ENCODE results near the gene COPE. TPM values are rescaled to one million over a fixed set of nuclear protein-coding genes. Genes with fewer than 3 reads are reported as not detected.
A peak's percentile ranks its signal among the peaks of the same experiment; 100 is the strongest.

The COPE gene
- total RNA-seq, 6 experiments from 2014 or later: 67.4 to 240 (median 97.1) TPM

DNA sequence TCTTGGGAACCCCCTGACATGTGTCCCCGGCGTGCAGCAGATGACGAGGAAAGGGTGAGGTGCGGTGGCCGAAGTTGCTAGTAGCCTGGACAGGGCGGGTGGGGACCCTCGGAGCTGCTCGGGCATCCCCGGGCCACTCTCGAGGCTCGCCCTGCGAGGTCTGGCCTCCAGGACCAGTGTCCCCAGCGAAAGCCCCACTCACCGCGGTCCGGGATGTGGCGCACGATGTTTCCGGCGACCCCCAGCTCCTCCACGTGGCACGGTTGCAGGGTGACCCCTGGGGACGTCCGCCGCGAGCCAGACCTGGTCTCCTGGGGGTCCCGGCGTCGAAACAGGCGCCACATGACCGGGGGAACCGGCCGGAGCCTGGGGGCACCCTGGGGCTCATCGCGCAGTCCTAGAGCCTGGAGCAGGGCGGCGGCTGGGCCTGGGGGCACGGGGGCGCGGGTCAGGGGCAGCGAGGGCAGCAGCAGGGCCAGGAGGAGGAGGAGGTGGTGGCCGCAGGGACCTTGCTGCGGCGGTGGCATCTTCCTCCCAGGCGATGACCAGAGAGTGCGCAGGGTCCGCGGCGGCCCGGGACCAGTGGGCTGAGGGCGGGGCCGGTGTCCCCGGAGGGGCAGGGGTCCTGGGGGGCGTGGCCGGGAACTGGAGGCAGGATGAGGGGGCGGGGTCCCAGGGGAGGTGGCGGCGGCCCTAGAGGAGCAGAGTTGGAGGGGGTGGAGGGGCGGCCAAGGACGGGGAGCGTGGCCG is 49.2 kb downstream of the COPE start:
- H3K9me3 ChIP-seq: no peaks in the 10 kb centered on the region
- WGBS (ENCODE audit: insufficient coverage, low coverage, low lambda C conversion rate, missing lambda C conversion rate): 23% methylated on average over 4 of the region's 62 CpGs
- TF ChIP-seq, protein P1, sequence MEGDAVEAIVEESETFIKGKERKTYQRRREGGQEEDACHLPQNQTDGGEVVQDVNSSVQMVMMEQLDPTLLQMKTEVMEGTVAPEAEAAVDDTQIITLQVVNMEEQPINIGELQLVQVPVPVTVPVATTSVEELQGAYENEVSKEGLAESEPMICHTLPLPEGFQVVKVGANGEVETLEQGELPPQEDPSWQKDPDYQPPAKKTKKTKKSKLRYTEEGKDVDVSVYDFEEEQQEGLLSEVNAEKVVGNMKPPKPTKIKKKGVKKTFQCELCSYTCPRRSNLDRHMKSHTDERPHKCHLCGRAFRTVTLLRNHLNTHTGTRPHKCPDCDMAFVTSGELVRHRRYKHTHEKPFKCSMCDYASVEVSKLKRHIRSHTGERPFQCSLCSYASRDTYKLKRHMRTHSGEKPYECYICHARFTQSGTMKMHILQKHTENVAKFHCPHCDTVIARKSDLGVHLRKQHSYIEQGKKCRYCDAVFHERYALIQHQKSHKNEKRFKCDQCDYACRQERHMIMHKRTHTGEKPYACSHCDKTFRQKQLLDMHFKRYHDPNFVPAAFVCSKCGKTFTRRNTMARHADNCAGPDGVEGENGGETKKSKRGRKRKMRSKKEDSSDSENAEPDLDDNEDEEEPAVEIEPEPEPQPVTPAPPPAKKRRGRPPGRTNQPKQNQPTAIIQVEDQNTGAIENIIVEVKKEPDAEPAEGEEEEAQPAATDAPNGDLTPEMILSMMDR (IDR thresholded peaks at IDR 0.05): no peak
- TF ChIP-seq POLR2A (IDR thresholded peaks at IDR 0.05): no peak
- H3K4me3 ChIP-seq: no peak overlapping the region
- intact Hi-C loops (cut with DNase I): no loop called here
- no peak overlapping the region for H3K27ac ChIP-seq
- DNase-seq (peak in 1 of 3 donors; percentile 49), ATAC-seq (no peak)
- no peaks in the 10 kb centered on the region for H3K4me1 ChIP-seq
- peaks cover 0 to 28% (median 11%) of the 10 kb centered on the region in 4 donors for H3K36me3 ChIP-seq
- no peaks in the 10 kb centered on the region for H3K27me3 ChIP-seq

DNA sequence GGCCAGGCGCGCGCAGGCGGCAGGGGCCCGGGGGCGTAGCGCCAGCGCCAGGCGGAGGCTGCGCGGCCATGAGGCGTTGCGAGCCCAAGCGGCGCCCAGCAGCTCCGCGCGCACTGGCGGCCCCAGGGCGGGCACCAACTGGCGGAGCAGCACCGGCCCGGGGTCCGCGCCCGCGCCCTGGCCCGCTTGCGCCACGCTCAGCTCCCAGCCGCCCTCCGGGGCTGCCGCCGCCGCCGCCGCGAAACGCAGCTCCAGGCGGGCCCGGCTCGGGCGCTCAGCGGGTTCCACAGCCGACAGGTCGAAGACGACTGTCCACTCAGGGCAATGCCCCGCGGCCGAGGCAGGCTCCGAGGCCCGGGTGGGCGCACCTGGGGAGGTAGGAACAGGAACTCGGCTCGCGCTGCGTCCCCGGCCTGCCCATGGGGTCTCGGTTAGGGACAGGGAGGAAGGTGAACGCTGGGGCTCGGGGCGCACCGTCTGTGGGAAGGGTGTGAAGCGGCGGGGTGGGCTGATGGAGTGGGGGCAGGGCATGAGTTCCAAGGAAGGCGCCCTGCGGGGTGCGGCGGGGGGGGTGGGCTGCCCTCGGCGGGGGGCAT is 50.1 kb downstream of the COPE start:
- 7% methylated on average over 8 of the region's 71 CpGs for WGBS (ENCODE audit: insufficient coverage, low coverage, low lambda C conversion rate, missing lambda C conversion rate)
- no peak overlapping the region for H3K4me3 ChIP-seq
- no peak overlapping the region for H3K27ac ChIP-seq
- peaks cover 0 to 36% (median 16%) of the 10 kb centered on the region in 4 donors for H3K36me3 ChIP-seq
- ATAC-seq (peak in 1 of 4 donors; percentile 4), DNase-seq (peak in 1 of 3 donors; percentile 48)
- intact Hi-C loops (cut with DNase I): no loop called here
- TF ChIP-seq, protein P1 (IDR thresholded peaks at IDR 0.05): no peak
- TF ChIP-seq POLR2A (IDR thresholded peaks at IDR 0.05): no peak
- H3K4me1 ChIP-seq: no peaks in the 10 kb centered on the region
- H3K9me3 ChIP-seq: no peaks in the 10 kb centered on the region
- no peaks in the 10 kb centered on the region for H3K27me3 ChIP-seq

DNA sequence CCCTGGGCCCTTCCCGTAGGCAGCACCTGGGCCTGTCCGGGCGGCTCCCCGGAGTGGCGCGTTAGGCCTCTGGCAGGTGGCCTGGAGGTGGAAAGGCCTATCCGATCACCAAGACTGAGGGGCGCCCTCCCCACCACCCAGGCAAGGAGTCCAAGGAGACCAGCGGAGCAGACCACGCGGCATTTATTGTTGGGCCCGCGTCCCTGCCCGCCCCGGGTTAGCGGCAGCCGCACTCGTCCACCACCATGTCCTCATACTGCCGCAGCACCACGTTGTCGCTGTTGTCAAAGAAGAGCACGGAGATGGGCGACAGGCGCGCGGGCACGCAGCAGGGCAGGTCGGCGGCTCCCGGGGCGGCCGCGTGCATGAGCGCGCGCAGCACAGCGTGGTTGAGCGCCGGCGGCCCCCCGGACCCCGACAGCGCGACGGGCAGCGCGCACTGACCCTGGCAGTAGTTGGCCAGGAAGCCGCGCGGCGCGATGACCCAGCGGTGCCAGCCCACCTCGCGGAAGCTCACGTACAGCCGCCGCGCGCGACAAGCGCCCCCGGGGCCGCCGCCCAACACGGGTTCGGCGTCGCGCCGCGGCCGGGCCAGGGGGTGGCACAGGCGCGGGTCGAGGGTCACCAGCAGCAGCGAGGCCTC is 50.7 kb downstream of the COPE start:
- Histone ChIP-seq H3K4me3 (no peak overlapping the region), H3K9me3 (no peaks in the 10 kb centered on the region), H3K27me3 (no peaks in the 10 kb centered on the region), H3K27ac (no peak overlapping the region), H3K36me3 (peaks cover 0 to 42% (median 19%) of the 10 kb centered on the region in 4 donors), H3K4me1 (no peaks in the 10 kb centered on the region)
- DNase-seq (peak in 1 of 3 donors; percentile 49), ATAC-seq (peak in 3 of 4 donors; percentile 5 to 9 (median 8))
- intact Hi-C loops (cut with DNase I): no loop called here
- 47% methylated on average over 7 of the region's 77 CpGs for WGBS (ENCODE audit: insufficient coverage, low coverage, low lambda C conversion rate, missing lambda C conversion rate)
- TF ChIP-seq POLR2A (IDR thresholded peaks at IDR 0.05): no peak
- TF ChIP-seq, protein P1 (IDR thresholded peaks at IDR 0.05): no peak

DNA sequence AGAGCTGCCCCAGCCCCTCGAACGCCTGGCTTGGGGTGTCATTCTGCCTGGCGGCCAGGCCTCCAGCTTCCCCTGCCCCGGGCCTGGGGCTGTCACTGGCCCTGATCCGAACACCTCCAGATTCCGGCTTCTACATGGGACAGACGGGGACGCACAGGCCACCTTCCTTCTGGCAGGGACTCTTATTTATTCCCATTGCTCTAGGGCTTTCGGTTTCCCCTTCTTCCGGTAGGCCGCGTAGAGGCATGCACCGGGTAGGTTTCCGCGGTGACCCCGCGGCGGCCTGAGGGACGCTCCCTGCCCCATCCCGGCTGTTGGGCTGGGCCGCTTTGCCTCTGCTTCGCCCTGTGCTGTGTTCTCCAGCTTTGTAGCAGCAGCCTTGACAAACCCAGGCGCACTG is 51.4 kb downstream of the COPE start:
- TF ChIP-seq, protein P1 (IDR thresholded peaks at IDR 0.05): no peak
- TF ChIP-seq POLR2A (IDR thresholded peaks at IDR 0.05): no peak
- intact Hi-C loops (cut with DNase I): no loop called here
- ATAC-seq (no peak), DNase-seq (peak in 1 of 3 donors; percentile 45)
- Histone ChIP-seq H3K4me1 (no peaks in the 10 kb centered on the region), H3K27me3 (no peaks in the 10 kb centered on the region), H3K9me3 (no peaks in the 10 kb centered on the region), H3K36me3 (peaks cover 0 to 50% (median 25%) of the 10 kb centered on the region in 4 donors), H3K27ac (no peak overlapping the region), H3K4me3 (no peak overlapping the region)
- 98% methylated on average over 11 of the region's 23 CpGs for WGBS (ENCODE audit: insufficient coverage, low coverage, low lambda C conversion rate, missing lambda C conversion rate)
